Parathyroid adenoma (tissue), 2 donors: Measurements from ENCODE around the gene NME2.

Source experiments
- H2AFZ ChIP-seq: fragments of 300-600 bp; sonication (generic); one replicate; pipeline ENCODE4 v1.7.0; 2017; ENCODE audit warnings: antibody characterized with exemption, mild to moderate bottlenecking
- H3K27ac ChIP-seq: fragments of 300-600 bp; sonication (generic); one replicate; pipeline ENCODE4 v1.7.0; 2017
- H3K27me3 ChIP-seq: fragments of 300-600 bp; sonication (generic); one replicate; pipeline ENCODE4 v1.7.0; 2017; ENCODE audit warnings: low read length; ENCODE audit not compliant: control insufficient read depth, insufficient read depth
- H3K36me3 ChIP-seq: fragments of 300-600 bp; sonication (generic); one replicate; pipeline ENCODE4 v1.7.0; 2017; ENCODE audit warnings: low read length; ENCODE audit not compliant: control insufficient read depth, insufficient read depth
- H3K4me1 ChIP-seq: fragments of 300-600 bp; sonication (generic); one replicate; pipeline ENCODE4 v1.7.0; 2017; ENCODE audit warnings: control low read depth
- H3K4me2 ChIP-seq: fragments of 300-600 bp; sonication (generic); one replicate; pipeline ENCODE4 v1.7.0; 2017; ENCODE audit warnings: low read length
- H3K4me3 ChIP-seq: fragments of 300-600 bp; sonication (generic); one replicate; pipeline ENCODE4 v1.7.0; 2017; ENCODE audit warnings: low read depth, low read length
- H3K79me2 ChIP-seq: fragments of 300-600 bp; sonication (generic); one replicate; pipeline ENCODE4 v1.7.0; 2017; ENCODE audit warnings: control low read depth
- H3K9ac ChIP-seq: fragments of 300-600 bp; sonication (generic); one replicate; pipeline ENCODE4 v1.7.0; 2017; ENCODE audit warnings: mild to moderate bottlenecking
- H3K9me3 ChIP-seq: fragments of 300-600 bp; sonication (generic); one replicate; pipeline ENCODE4 v1.7.0; 2017; ENCODE audit warnings: low read length; ENCODE audit not compliant: control insufficient read depth
- TF ChIP-seq, protein P1 (sequence below): fragments of 300-600 bp; sonication (generic); IDR thresholded peaks from one replicate; pipeline ENCODE4 v1.7.0; 2017; ENCODE audit warnings: antibody characterized with exemption, mild to moderate bottlenecking
- donor health status: primary hyperparathyroidism.

NME2 gene

DNA sequence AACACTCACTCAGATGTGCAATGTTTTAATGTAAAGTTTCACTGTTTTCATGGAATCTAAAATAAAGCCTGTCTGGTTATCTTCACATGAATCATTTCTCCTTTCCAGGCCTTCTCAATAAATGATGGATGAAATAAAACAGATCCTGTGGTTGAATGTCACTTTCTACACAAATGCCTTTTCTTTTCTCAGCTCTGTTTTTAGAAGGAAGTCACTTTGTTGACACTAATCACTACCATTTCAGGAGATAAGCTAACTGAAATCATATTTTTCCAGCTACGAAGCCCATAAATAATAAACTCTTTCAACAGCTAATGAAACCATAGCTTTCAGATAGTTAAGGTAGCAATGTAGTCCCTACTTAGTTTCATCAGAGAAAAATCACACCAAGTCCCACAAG is 17.9 kb downstream of the NME2 start:
- Histone ChIP-seq H3K27ac (no peak overlapping the region), H2AFZ (no peak overlapping the region), H3K4me2 (no peak overlapping the region), H3K36me3 (no peaks in the 10 kb centered on the region), H3K79me2 (no peaks in the 10 kb centered on the region), H3K27me3 (no peaks in the 10 kb centered on the region), H3K9ac (no peak overlapping the region), H3K9me3 (no peaks in the 10 kb centered on the region), H3K4me1 (no peaks in the 10 kb centered on the region), H3K4me3 (no peak overlapping the region)
- TF ChIP-seq, protein P1, sequence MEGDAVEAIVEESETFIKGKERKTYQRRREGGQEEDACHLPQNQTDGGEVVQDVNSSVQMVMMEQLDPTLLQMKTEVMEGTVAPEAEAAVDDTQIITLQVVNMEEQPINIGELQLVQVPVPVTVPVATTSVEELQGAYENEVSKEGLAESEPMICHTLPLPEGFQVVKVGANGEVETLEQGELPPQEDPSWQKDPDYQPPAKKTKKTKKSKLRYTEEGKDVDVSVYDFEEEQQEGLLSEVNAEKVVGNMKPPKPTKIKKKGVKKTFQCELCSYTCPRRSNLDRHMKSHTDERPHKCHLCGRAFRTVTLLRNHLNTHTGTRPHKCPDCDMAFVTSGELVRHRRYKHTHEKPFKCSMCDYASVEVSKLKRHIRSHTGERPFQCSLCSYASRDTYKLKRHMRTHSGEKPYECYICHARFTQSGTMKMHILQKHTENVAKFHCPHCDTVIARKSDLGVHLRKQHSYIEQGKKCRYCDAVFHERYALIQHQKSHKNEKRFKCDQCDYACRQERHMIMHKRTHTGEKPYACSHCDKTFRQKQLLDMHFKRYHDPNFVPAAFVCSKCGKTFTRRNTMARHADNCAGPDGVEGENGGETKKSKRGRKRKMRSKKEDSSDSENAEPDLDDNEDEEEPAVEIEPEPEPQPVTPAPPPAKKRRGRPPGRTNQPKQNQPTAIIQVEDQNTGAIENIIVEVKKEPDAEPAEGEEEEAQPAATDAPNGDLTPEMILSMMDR, result no peak

DNA sequence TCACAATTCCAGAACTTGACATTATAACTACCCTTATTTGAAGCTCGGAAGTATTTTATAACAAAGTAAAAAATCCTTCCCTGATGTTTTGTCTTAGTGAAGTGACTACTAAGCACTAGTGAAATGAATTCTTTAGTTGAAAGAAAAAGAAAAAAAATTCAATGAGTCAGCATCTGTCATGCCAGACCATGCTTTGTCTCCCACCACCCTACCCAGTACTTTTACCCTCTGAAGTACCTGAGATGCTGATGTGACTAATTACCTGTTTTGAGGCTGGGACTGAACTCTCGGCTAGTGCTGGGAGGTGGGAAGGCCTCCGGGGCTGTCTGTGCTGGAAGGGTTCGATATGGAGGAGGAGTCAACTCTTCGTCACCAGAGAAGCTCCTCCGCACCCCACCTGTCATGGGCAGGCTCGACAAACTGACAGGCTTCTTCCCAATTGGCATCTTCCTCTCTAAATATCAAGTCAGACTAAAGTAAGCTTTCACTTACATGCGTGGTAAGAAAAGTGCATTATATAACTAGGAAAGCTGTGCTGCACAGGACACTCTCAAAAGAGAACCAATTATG is 19.6 kb downstream of the NME2 start:
- Histone ChIP-seq H3K4me3 (no peak overlapping the region), H3K4me2 (no peak overlapping the region), H3K9ac (no peak overlapping the region), H3K27me3 (no peaks in the 10 kb centered on the region), H3K79me2 (no peaks in the 10 kb centered on the region), H3K9me3 (no peaks in the 10 kb centered on the region), H3K36me3 (no peaks in the 10 kb centered on the region), H3K4me1 (no peaks in the 10 kb centered on the region), H3K27ac (no peak overlapping the region), H2AFZ (no peak overlapping the region)
- TF ChIP-seq, protein P1, result no peak

DNA sequence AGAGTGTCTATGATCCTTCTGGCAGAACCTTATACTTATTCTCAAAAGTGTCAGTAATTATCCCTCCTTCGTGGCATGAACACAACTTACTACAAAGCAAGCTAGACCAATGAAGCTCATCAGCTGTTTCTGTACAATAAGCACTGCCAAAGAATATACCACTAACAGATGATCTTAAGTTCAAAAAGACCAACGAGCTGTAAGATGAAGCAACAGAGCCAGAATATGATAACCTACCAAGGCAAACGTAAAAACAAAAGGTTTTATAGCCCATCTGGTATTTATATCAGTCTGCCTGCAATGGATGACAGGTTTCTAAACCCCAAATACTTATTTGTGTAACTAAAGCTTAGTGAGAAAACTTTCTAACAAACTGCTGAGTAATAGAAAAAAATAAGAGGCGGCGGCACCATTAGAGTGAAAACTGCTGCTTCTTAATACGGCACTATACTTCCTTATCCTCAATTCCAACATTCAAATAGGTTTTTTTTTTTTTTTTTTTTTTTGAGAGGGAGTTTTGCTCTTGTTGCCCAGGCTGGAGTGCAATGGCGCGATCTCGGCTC is 22.1 kb downstream of the NME2 start:
- H3K4me2 ChIP-seq, result no peak overlapping the region
- TF ChIP-seq, protein P1, result no peak
- H3K4me3 ChIP-seq, result no peak overlapping the region
- H3K27me3 ChIP-seq, result no peaks in the 10 kb centered on the region
- no peak overlapping the region for H3K9ac ChIP-seq
- H3K27ac ChIP-seq, result no peak overlapping the region
- no peaks in the 10 kb centered on the region for H3K4me1 ChIP-seq
- H3K9me3 ChIP-seq, result no peaks in the 10 kb centered on the region
- H3K79me2 ChIP-seq, result no peaks in the 10 kb centered on the region
- no peaks in the 10 kb centered on the region for H3K36me3 ChIP-seq
- no peak overlapping the region for H2AFZ ChIP-seq

DNA sequence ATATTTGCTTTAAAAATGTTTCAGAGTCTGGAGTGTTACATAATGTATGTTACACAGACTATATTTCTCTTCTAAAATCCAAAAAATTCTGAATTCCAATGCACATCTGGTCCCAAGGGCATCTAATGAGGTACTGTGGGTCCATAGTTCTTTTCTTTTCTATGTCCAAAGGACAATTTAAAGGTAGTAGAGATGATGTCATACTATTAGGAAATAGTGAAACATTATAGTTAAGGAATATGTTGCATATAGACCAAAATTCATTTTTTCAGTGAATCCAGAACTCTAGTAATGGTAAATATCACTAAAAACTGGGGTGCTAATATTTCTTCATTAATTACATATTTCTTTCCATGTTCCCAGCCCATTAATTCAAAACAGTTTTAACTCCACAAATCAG is 23.0 kb downstream of the NME2 start:
- H3K36me3 ChIP-seq, result no peaks in the 10 kb centered on the region

More for the DNA sequence above, 23.0 kb downstream of the NME2 start:
- Histone ChIP-seq H3K9ac (no peak overlapping the region), H3K27me3 (no peaks in the 10 kb centered on the region), H3K4me2 (no peak overlapping the region), H2AFZ (no peak overlapping the region), H3K9me3 (no peaks in the 10 kb centered on the region), H3K4me3 (no peak overlapping the region), H3K79me2 (no peaks in the 10 kb centered on the region), H3K27ac (no peak overlapping the region), H3K4me1 (no peaks in the 10 kb centered on the region)
- TF ChIP-seq, protein P1, result no peak
